HG02798 (cell line): Measurements from ENCODE around the gene PRG3.

Experiments
- ATAC-seq: cut with Tn5 transposase; IDR thresholded peaks from one replicate; pipeline ENCODE4 v1.9.1; 2021; ENCODE audit warnings: mild to moderate bottlenecking; ENCODE audit not compliant: unreplicated experiment, poor library complexity

PRG3 gene

GRCh38 chr11:57392066-57392762 is 11.3 kb upstream of the PRG3 start:
- ATAC-seq, result no peak

GRCh38 chr11:57391539-57391938 is 10.6 kb upstream of the PRG3 start:
- ATAC-seq, result no peak

- no peak for ATAC-seq
Observed at GRCh38 chr11:57391111-57391510, 10.2 kb upstream of the PRG3 start.

GRCh38 chr11:57390535-57390934 is 9.6 kb upstream of the PRG3 start, which contains the start of gene PRG2:
Gene PRG2, minus strand, starts transcription at chr11:57390650. Its CDS starts 706 bp downstream, at chr11:57389944.
- no peak for ATAC-seq

GRCh38 chr11:57387289-57388030 is 6.5 kb upstream of the PRG3 start:
- no peak for ATAC-seq

- ATAC-seq, result no peak
Observed at GRCh38 chr11:57386178-57386940, 5.4 kb upstream of the PRG3 start.

GRCh38 chr11:57379732-57380131 is 1.2 kb downstream of the PRG3 start:
- no peak for ATAC-seq

- ATAC-seq, result no peak
Observed at GRCh38 chr11:57378186-57378585, 2.8 kb downstream of the PRG3 start.

- ATAC-seq, result no peak
Observed at GRCh38 chr11:57377107-57377506, 3.8 kb downstream of the PRG3 start.

GRCh38 chr11:57376095-57377090 is 4.6 kb downstream of the PRG3 start:
- ATAC-seq, result no peak

- no peak for ATAC-seq
Observed at GRCh38 chr11:57375490-57375889, 5.5 kb downstream of the PRG3 start.

GRCh38 chr11:57374966-57375365 is 6.0 kb downstream of the PRG3 start:
- no peak for ATAC-seq

GRCh38 chr11:57373146-57373545 is 7.8 kb downstream of the PRG3 start:
- ATAC-seq, result no peak

GRCh38 chr11:57370941-57371340 is 10.0 kb downstream of the PRG3 start:
- ATAC-seq, result no peak

- no peak for ATAC-seq
Observed at GRCh38 chr11:57370251-57370650, 10.7 kb downstream of the PRG3 start.

- no peak for ATAC-seq
Observed at GRCh38 chr11:57368845-57369232, 12.1 kb downstream of the PRG3 start.

- ATAC-seq, result no peak
Observed at GRCh38 chr11:57368106-57368844, 12.7 kb downstream of the PRG3 start.

GRCh38 chr11:57364851-57365660 is 15.9 kb downstream of the PRG3 start:
- ATAC-seq, result no peak
